Esophagus squamous epithelium (tissue), 4 donors: ENCODE measurements around the gene RARG.

Experiments used
- POLR2A ChIP-seq, 4 donors: fragments of 450-650 bp; IDR thresholded peaks; one replicate each; pipeline ENCODE4 v1.6.1; 2017; ENCODE audit warnings: antibody characterized with exemption in 4 of 4, mild to moderate bottlenecking in 4 of 4, moderate library complexity in 3 of 4
- TF ChIP-seq, protein P1 (sequence below), 6 experiments: fragments of 450-650 bp in 4 of 6; fragments of 200-600 bp in 2 of 6; sonication (generic) in 2 of 6; IDR thresholded peaks; one replicate each; pipeline ENCODE4 v1.5.1; 2016 to 2019; ENCODE audit warnings: antibody characterized with exemption in 6 of 6, mild to moderate bottlenecking in 4 of 6, moderate library complexity in 4 of 6

DNA sequence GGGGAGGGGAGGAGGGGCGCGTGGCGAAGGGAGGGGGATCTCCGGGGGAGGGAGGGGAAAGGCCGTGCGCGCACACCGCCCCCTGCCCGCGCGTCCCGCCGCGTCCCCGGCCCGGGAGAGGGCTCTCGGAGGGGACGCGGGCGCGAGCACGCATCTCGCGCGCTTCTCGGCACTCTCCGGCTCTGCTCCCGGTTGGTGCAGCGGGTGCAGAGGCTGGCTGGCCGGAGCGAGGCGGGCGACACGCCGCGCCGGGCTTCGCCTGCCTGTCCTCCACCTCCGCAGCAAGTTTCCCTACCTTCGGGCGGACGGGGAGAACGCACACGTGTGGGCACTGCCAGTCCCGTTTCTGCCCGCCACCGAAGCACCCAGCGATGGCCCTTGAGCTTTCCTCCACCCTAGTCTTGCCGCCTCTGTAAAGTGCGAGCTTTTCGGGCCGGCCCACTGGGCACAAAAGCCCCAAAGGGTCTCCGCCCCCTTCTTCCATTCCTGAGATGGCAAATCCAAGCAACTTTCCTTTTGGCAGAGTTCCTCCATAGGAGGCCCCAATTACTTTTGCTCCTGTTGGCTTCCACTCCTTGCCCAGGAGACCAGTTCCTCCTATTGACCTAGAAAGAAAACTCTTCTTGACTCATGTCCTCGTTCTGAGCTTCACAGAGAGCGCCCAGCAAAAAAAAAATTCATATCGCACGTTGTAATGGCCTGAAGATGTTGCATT, 50.9 kb downstream of the RARG start:
- TF ChIP-seq, protein P1, sequence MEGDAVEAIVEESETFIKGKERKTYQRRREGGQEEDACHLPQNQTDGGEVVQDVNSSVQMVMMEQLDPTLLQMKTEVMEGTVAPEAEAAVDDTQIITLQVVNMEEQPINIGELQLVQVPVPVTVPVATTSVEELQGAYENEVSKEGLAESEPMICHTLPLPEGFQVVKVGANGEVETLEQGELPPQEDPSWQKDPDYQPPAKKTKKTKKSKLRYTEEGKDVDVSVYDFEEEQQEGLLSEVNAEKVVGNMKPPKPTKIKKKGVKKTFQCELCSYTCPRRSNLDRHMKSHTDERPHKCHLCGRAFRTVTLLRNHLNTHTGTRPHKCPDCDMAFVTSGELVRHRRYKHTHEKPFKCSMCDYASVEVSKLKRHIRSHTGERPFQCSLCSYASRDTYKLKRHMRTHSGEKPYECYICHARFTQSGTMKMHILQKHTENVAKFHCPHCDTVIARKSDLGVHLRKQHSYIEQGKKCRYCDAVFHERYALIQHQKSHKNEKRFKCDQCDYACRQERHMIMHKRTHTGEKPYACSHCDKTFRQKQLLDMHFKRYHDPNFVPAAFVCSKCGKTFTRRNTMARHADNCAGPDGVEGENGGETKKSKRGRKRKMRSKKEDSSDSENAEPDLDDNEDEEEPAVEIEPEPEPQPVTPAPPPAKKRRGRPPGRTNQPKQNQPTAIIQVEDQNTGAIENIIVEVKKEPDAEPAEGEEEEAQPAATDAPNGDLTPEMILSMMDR (IDR thresholded peaks at IDR 0.05): no peak
- TF ChIP-seq POLR2A (IDR thresholded peaks at IDR 0.05): no peak
